Sciatic nerve (tissue), 2 donors: Measurements from ENCODE around the gene COMP. TPM values are rescaled to one million over a fixed set of nuclear protein-coding genes. Genes with fewer than 3 reads are reported as not detected.

Experiments
- ATAC-seq: fragments of 200-7000 bp; cut with Tn5 transposase; one replicate; pipeline ENCODE4 v1.9.1; 2020; ENCODE audit warnings: mild to moderate bottlenecking, moderate library complexity
- DNase-seq: peaks from one replicate; pipeline ENCODE4 v3.0.0-alpha.2; 2020; ENCODE audit warnings: low spot score
- intact Hi-C: fragments of 100-400 bp; cut with DNase I; formaldehyde crosslinking; loops from one replicate; pipeline ENCODE4 v1.14.2; 2022
- total RNA-seq: library from RNA; stranded (reverse); fragmentation: NEBNext Ultra II Directional; extraction: Animal tissue kit (Norgen Biotek cat#: 25700); gene quantifications from one replicate; pipeline ENCODE4 v1.2.1, GENCODE V29; 2021
- donor health status: DM: no; HTN: no; CAD: no.
- donor health status: DM: no; HTN: no; CAD: no.

Gene COMP
- total RNA-seq, 1 donor from 2014 or later, result 7.6 TPM

DNA sequence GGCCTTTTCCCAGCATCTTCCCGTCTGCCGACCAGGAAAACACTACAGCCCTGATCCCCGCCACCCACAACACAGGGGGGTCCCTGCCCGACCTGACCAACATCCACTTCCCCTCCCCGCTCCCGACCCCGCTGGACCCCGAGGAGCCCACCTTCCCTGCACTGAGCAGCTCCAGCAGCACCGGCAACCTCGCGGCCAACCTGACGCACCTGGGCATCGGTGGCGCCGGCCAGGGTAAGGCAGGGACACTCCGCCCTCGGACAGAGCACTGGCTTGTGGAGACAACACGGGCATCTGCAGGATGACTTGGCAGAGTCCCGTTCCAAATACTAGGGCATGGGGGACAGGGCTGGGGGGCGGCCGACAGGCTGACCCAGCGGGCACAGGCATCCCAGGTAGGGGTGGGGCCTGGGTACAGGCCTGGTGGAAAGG, 31.1 kb downstream of the COMP start:
- ATAC-seq (no peak), DNase-seq (no peak)
- intact Hi-C loops, result no loop called here

DNA sequence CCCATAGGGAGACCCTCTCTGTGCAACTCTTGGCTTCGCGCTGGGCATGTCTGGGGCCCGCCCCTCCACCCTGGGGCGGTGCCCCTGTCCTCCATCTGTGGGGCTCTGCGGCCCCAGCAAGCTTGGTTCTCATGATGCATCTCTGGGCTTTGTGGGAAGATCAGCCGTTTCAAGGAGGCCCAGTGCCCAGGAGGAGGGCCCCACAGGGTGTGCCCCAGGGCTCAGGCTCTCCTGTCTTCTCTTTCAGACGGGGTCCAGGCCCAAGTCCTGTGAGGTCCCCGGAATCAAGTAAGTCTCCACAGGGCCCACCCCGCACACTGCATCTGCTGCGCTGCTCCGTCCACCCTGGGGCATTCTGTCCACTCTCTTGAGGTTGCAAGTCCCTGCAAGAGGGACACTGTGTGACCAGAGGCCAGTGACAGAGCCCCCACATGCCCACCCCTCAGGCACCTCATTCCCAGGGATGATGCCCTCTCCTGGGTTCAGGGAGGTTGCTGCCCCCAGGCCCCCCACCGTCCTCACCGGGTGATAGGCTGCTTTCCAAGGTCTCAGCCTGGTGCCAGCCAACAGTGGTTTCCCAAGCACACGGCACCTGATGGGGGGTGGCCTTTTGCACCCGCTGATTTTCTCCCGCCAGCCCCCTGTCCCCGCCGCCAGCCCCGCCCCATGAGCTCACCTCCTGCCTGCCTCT, 31.7 kb downstream of the COMP start:
- ATAC-seq (no peak), DNase-seq (no peak)
- intact Hi-C loops, result no loop called here

DNA sequence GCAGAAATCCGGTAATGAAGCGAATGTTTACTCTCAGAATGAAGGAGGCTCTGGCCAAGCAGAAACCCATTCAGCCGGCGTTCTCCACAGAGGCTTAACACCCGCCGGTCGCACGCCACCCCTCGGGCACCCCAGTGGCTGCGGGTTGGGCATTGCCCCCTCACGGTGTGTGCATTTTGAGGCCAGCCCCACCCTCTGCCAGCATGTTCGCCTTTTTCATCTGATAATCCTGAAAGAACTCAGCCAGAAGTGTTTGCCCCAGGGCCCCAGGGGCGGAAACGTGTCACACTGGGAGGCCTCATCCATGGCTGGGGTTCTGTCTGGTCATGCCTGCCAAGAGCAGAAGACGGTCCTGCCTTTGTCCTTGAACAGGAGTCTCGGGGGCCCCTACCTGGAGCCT, 34.2 kb downstream of the COMP start:
- intact Hi-C loops, result no loop called here
- DNase-seq, result no peak
- no peak for ATAC-seq

DNA sequence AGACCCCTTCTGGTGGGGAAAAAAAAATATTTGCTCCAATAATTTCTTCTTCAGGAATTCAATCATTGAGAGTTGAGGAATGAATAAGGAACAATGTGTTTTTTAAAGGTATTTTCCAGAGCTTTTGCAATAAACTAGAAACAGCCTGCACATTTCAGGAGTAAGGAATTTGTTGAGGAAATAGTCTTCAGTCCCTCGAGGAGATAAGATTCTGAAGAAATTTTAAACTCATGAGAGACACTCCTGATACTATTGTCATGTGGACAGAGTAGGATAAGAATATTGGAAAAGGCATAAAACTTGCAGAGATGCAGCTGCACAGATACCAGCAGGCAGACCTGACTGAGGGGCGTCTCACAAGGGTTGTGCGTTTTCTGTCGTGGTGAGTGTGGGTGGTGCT, 36.6 kb downstream of the COMP start:
- intact Hi-C loops, result no loop called here
- ATAC-seq (no peak), DNase-seq (no peak)

DNA sequence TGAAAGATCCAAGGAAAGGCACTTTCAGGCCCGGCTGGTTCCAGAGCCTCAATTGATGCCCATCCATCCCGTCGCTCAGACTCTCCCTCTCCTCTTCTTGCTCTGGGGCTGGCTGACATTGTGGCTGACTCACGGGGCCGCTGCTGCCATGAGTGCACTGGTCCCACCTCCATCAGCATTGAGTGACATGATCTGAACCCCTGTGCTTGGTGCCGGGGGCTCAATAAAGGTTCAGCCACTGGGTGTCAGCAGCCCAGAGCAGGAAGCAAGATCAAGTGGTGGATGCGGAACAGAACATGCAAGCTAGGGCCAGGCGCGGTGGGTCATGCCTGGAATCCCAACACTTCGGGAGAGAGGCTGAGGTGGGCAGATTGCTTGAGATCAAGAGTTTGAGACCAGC, 39.5 kb downstream of the COMP start:
- DNase-seq, result no peak
- intact Hi-C loops, result no loop called here
- ATAC-seq, result no peak

DNA sequence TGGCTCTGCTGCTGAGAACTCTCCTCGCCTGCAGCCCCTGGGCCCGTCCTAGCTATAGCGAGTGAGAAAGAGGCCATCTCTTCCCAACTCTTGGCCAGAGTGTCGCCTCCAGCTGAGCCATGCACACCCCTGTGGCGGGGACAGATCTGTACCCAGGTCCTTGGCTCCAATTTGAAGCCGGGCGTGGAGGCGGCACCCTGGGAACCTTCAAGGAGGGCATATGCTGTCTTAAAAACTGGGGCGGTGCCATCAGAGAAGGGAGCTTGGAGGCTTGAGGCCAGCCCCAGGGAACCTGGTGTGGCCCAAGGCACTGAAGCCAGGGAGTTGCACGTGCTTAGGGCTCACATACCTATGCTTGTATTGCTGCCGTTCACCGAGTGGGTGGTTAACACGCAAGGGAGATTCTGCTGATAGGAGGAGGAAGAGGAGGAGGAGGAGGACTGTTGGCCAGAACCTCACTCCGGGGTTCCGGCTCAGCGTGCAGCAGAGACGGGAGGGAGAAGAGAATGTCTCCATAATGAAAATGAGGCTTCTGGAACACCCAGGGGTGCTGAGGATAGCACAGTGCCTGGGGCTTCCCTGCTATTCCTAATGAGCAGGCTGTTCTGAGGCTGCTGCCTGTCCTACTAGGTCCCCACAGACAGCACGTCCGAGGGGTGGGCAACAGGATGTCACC, 40.7 kb downstream of the COMP start:
- intact Hi-C loops, result no loop called here
- DNase-seq (no peak), ATAC-seq (no peak)

DNA sequence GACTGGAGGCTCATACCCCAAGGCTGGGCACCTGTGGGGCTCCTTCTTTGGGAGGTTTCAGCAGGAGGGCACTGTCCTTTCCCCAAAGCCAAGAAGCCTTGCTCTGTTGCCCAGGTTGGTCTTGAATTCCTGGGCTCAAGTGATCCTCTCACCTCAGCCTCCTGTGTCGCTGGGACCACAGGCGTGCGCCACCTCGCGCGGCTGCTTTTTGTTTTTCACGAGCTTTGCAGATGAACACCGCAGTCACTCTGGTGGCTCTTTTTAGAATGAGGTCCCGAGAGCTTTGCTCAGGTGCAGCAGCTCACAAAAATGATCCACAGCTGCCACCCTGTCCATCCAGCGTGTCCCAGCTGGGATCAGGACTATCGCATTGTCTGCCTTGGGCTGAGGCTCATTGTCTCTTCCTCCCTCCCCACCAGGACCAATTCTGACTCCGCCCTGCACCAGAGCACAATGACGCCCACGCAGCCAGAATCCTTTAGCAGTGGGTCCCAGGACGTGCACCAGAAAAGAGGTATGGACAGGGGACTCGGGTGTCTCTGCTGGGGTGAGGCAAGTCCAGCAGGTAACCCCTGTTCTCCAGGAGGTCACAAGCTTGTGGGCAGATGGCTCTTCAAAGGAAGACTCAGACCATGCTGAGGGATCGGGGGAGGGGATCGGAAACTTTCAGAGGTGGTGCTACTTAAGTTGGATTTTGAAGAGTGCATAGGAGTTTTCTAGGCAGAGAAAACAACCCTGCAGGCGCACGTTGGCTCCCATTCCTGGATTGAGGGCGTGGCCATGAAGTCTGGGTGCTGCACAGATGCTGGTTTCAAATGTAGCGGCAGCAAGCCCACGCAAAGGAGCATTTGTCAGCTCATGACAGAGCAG, 41.5 kb downstream of the COMP start:
- intact Hi-C loops, result no loop called here
- no peak for ATAC-seq
- no peak for DNase-seq

DNA sequence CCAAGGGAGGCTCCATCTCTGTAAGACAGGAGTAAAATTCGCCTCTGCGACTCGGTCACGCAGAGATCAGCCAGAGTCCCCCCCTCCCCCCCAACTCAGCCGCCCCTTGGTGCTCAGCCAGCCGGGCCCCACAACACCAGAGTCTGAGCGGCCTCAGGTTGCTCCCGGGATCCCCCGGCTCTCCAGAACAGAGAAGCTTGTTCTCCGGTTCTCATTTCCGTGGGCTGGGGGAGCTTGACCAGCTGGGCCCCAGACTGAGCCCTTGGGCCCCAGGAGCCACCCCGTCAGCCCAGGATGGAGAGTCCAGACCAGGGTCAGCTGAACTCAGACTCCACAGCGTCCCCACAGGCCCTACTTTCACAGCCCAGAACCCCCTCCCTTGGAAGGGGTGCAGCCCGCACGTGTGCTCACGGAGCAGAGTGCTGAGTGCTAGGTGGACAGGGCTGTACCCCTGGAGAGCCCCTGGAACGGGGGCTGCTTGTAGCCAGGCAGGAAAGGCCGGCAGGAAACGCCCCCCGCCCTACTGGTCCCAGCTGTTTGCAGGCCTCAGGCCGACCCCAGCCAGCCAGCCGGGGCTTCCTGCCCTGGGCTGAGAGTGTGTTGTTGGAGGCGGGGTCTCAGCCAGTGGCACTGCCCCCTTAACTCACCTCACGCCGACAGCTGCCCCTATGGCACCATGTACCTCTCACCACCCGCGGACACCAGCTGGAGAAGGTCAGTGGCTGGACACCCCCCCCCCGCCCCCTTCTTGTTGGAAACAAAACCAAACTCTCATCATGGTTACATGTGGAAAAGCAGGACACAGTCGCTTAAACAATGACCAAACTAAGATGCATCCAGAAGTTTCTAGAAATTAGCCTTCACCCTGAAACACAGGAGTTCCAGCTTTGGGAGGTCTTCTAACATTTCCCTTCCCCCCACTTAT, 44.4 kb downstream of the COMP start:
- intact Hi-C loops, result no loop called here
- no peak for ATAC-seq
- DNase-seq, result no peak

DNA sequence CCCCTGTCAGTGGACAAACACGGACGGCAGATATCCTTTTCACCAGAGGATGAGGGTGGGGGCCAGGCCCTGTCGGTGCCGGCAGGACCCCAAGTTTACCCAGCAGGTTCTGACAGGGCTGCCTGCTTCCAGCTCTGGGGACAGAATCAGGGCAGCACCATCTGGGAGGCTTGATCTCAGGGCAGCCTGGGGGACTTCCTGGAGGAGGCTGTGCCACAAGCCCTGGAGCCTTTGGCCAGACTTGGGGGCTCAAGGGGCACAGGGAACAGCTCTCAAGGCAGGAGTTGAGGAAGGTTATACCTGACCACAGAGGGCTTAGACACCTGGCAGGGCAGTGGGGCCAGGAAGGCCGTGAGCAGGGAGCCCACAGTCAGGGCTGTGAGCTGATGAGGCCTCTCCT, 45.2 kb downstream of the COMP start:
- intact Hi-C loops, result no loop called here
- no peak for ATAC-seq
- no peak for DNase-seq

DNA sequence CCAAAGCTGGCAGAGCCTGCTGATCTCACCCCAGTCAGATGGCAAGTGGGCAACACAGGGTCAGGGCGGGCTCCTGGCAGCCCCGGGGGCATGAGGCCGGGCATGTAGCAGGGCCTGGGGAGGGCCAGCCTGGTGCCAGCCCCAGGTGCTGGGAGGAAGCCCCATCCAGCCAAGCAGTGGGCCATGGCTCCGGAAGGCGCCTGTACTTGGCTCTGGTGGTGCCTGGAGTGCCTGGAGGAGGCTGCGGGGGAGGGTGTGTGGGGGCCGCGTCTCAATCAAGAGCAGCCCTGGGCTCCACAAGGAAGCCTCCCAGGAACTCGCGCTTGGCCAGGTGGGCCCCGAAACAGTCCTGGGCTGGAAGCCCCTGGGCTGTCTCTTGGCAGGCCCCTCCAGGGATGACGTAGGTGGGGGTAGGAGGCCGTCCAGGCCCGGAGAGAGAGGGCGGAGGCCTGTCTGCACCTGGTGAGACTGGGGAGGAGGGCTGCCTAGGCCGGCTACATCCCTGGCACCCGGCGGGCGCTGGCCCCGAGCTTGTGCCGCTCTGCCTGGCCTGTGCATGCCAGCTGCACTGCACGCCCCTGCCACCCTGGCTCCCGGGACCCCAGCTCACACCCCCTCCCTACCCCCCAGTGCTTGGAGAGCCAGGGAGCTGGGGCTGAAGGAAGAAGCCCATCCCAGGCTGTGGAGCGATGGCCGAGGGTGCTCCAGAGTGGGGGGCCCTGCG, 45.9 kb downstream of the COMP start:
- ATAC-seq, result no peak
- DNase-seq, result no peak
- intact Hi-C loops, result no loop called here

DNA sequence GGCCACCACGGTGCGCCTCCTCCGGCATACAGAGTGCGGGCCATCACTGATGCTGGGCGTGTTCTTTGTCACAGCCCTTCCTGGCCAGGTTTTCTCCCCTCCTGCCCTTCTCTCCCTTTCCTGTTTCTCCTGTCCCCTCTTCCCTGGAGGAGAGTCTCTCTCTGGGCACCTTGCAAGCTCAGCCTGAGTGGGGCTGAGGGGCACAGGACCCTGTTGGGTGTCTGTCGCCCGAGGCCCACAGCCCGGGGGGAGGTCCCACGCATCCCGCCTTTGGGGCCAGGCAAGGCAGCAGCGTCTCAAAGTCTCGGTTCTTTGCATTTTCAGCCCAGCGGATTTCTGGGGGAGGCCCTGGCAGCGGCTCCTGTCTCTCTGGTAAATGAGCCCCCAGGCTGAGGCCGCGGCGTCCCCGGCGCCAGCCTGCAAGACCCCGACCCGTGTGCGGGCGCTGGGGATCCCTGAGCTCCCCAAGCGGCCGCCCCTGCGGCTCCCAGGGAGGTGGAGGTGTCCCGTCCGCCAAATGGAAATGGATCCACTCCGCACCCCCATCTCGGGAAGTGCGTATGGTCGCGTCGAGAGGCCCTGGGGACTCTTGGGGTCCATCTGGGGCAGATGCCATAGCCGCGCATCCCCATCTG, 47.2 kb downstream of the COMP start:
- intact Hi-C loops, result no loop called here
- ATAC-seq (peak; percentile 29), DNase-seq (no peak)

DNA sequence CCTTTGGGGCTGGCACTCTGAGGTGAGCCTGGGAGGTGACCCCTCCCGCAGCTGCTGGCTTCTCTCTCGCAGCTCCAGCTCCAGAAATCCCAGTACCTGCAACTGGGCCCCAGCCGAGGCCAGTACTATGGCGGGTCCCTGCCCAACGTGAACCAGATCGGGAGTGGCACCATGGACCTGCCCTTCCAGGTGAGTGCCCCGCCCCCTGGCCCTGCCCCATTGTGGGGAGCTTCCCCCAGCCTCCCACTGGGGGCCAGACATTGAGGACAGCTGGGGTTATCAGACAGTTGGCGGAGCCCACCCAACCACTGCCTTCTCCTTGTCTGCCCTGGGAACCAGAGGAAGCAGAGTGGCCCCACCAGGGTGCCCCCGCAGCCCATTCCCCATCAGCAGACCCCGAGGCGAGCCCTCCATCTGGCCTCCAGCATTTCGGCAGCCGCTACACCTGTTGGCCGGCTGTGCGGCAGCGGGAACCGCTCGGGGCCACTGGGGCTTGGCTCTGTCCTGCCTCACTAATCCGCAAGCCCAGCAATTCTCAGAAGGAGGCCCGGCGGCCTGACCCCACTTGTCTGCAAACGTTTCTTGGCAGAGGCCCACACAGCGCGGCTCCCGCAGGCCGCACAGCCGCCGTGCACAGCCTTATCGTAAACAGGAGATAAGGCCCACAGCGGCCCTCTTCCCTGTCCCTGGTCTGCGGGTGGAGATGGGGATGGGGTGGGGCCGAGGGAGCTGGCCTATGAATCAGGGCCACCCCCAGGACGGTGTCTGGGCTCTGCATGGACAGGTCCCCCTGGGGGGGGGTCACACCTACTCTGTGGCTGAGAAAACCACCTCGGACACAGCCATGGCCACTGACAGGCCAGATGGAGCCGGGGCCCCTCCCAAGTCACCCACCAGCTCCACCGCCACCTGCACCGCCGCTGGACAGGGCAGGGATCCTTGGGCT, 48.0 kb downstream of the COMP start:
- DNase-seq (peak; percentile 77), ATAC-seq (peak; percentile 83)
- intact Hi-C loops, result no loop called here

DNA sequence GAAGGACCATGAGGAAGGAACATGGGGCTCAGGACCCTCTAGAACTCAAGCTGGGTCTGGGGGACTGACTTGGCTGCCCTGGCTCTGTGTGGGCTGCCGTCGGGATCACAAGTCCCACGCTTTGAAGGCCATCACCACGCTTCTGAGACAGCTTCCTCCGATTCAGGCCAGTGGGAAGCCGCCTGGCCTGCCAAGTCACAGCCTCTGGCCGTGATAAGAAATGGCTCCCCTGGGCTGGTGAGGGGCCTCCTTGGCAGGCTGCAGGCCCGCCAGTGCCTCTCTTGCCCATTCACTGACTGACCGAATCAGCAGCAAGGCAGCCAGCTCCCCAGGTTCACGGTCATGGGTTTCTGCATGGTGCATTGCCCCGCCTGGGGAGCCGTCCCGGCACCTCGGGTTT, 48.8 kb downstream of the COMP start:
- ATAC-seq (no peak), DNase-seq (no peak)

DNA sequence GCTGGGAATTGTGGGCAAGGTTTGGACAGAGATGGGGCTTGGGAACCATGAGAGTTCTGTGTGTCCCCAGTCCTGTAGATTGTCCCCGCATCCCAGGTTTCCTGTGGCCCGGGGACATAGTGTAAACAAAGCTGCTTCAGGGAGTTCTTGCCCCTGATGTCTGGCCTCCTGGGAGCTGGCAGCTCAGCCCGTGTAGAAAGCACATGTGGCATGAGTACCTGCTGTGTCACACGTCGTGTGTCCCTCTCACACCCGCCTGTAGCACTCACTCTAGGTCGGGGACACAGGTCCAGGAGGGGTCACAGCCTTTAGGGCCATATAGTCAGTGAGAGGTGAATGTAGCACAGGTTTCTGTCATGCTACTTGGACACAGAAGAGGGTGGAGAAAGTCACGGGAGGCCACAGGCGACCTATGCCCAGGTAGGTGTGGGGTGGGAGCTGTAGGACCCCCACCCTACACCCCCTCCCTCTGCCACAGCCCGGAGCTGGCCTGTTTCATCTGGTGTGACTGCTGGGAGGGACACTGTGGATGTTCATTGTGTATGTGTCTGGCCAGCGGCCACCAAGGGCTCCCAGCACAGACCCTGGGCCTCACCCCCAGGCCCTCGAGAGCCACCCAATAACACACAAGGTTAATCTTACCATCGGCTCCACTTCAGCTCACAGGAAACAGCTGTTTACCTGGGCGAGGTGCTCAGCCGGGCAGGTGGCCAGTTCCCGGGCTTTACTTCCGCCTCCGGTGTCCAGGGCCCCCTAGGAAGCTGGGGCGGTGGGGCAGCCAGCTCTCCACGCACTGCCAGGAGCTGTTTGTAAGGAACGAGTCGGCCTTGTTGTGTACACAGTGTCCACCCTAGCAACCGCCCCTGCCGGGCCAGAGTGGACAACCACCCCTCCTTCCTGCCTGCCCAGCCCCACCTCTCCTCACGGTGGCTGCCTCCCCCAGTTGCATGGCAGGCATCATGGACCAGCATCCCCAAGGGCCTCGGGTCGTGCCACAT, 49.7 kb downstream of the COMP start:
- DNase-seq (no peak), ATAC-seq (no peak)
- intact Hi-C loops, result no loop called here

More for the DNA sequence above, 48.8 kb downstream of the COMP start:
- intact Hi-C loops, result no loop called here

DNA sequence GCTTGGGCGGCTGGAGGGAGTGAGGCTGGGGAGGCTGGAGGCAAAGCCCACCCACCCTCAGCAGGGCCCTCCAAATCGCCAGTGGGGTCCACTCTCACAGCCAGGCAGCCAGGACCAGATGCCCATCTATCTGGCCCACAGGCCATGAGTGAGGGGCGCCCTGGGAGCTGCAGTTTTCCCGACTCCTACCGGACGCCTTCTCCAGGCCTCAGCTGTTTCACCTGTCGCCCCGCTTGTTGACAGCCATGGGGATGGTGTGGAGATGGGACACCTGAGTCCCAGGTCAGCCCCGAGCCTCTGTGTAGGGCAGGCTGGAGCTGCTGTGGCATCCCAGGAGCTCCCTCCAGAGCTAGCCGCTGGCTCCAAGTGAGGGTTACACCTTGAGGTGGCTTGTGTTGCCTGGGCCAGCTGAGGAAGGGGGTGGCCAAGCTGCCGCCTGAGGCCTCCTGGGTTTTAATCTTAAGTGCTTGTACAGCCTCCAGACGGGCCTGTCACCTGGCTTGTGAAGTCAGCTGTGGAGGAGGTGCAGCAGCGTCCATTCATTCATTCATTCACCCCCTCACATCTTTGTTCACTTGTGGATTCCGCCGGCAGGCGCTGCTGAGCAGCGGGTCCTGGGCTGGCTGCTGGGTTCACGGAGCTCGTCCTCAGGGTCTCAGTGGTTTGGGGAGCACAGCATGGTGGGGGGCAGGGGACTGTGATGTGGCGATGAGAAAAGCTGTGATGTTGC, 52.0 kb downstream of the COMP start:
- intact Hi-C loops, result no loop called here
- DNase-seq, result no peak
- no peak for ATAC-seq
